GM18499 (cell line): Measurements from ENCODE around the gene XDH.

ENCODE experiments used
- ATAC-seq: cut with Tn5 transposase; IDR thresholded peaks from one replicate; pipeline ENCODE4 v1.9.1; 2021; ENCODE audit warnings: moderate number of reproducible peaks; ENCODE audit not compliant: insufficient read depth, unreplicated experiment

Gene XDH

DNA sequence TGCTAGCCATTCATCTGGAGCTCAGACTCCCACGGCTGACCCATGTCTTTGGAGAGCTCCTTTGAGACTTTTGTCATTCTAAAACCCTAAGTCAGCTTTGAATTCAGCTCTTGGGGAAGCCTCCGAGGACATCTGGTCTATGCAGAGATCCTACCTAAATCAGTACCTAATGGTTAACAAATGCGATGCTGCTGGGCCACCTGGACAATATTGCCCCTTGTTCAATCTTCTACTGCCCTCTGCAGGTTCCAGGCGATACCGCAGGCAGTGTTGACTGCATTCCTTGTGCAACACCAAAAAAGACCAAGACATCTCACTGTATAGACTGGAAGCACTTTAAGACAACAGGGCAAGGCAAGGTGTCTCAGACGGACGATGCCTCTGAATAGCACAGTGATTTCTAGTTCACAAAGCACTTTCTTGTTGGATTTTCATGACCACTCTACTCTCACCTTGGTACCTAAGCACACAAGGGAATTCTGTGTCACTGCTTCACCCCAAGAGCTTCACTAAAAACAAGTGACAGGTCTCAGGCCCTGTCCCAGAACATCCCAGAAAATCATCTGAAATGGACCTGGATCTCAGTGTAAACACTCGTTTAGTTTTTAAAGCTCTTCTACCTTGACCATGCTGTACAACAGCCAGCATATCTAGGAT, 80.9 kb downstream of the XDH start:
- no peak for ATAC-seq

DNA sequence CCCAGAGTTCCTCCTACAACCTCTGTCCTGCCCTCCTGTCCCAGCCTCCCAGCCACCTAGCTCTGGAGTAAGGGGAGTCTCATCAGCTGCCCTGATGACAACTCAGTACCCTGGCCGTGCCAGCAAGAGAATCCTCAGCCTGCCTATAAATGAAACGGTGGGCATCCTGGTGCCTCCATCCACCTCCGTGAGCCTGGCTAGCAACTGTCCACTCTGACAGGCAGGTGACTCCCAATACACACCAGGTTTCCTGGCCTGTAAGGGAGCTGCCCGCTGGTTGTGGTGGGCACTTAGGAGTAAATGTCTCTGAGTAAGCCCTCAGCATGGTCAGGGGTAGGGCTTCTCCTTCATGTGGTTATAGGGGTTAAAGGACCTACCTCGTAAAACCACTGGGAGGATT, 81.5 kb downstream of the XDH start:
- ATAC-seq = no peak

DNA sequence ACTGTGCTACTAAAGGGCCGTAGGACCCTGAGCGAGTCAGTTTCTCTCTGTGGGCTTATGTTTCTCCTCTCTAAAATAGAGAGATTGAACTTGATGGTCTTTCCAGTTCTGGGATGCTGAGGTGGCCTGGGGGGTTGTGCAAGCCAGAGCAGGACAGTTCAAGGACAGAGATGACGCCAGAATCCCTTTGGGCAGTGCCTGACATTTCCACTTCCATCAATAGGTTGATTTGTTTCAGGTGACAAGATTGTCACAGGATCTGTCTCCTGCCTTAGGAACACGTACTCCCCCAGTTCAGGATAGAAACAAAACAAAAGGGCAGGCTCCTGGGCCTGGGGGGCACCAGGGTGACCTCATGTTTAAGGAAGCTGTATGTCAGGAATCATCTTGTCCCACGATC, 82.0 kb downstream of the XDH start:
- no peak for ATAC-seq

DNA sequence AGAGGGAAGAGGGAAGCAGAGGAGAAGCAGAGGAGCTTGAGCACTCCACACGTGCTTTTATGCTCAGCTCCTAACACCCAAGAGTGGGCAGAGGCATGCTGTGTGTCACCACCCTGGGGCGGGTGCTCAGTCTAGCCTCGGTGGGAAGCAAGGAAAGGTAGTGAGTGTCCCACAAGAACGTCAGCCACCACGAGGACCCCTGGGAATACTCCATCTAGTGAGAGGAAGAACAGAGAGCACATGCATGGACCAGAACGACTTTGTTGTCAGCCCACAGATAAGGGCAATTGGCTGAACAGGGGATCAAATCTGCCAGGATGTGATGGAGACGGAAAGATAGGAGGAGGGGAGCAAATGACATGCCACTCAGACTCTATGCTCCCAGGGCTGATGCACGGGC, 83.4 kb downstream of the XDH start:
- no peak for ATAC-seq

DNA sequence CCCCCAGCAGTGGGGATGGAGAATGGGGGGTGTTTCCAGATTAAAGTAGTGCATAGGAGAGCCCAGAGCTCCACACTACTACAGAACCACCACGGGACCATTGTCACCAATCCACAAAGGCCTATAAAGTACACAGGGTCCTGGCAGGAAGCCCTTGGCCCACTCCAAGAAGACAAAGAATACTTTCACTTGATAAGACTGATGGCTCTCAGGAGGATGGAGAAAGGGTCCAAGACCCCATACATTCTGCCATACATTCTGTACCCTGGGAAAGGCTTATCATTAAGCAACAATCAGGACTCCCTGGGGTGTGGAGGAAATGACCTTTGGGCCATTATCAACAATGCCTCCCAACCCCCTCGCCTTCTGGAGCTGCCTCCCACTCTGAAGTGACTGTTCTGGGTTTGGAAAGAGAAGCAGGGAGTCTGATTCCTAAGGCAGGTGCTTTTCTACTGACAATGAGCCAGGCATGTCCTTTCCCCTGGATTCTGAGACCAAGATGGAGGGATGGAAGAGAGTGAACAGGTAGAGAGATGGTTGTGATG, 85.4 kb downstream of the XDH start:
- ATAC-seq = no peak

GRCh38 chr2:31328026-31328425, 86.5 kb downstream of the XDH start:
- ATAC-seq = no peak

DNA sequence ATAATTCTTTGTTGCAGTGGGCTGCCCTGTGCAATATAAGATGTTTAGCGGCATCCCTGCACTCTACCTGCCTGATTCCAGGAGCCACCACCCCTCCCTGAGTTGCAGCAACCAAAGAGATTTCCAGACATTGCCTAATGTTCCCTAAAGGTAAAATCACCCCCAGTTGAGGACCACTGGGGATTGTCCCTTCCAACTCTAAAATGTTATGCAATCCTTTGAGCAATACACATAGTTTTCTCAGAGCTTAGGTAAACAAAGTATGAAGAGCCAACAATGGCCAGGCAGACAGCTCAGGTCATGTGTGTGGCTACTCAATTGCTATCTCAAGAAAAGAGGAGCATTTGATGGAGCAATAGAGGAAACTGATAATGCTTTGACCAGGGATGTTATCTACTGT, 87.0 kb downstream of the XDH start:
- ATAC-seq = no peak

DNA sequence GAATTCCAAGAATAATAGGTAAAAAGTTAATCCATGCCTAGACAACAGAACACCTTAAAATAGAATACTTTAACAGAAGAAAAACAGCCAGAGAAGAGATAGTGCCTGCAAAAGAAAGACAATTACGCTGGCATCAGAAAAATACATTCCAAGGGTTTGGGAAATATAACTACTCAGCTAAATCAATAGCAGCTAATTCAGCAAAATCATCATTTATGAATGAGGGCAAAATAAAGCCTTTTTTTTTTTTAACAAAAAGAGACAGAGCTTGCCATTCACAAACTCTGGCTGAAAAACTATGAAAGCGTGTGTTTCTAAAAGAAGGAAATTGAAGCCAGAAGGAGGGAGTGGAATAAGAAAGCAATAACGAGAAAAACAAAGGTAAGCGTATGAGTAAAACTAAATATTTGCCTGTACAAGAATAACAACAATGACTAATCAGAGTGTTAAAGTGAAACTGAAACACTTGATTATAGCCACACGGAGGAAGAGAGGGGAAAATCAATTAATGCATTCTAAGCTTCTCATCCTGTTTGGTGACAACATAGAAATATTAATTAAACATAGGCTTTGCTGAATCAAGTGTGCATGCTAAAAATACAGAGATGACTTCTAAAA, 90.4 kb downstream of the XDH start:
- no peak for ATAC-seq

DNA sequence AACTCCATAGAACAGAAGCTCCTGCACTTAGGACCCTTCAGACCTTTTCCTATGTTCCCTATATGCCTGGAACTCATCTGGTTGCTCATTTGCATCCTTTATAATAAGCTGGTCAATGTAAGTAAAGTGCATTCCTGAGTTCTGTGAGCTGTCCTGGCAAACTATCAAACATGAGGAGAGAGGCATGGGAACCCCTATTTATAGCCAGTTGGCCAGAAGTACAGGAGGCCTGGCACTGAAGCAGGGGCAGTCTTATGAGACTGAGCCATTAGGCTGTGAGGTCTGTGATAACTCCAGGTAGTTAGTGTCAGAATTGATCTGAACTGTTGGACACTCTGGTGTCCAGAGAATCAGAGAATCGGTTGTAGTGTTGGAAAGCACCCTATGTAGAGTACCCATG, 92.2 kb downstream of the XDH start:
- no peak for ATAC-seq

GRCh38 chr2:31319406-31320175, 95.0 kb downstream of the XDH start:
- ATAC-seq = no peak

GRCh38 chr2:31318361-31319336, 95.9 kb downstream of the XDH start:
- ATAC-seq = peak; percentile 60

GRCh38 chr2:31317396-31317795, 97.1 kb downstream of the XDH start:
- no peak for ATAC-seq

- no peak for ATAC-seq
These were observed 99.8 kb downstream of the XDH start for GRCh38 chr2:31314761-31315160.

DNA sequence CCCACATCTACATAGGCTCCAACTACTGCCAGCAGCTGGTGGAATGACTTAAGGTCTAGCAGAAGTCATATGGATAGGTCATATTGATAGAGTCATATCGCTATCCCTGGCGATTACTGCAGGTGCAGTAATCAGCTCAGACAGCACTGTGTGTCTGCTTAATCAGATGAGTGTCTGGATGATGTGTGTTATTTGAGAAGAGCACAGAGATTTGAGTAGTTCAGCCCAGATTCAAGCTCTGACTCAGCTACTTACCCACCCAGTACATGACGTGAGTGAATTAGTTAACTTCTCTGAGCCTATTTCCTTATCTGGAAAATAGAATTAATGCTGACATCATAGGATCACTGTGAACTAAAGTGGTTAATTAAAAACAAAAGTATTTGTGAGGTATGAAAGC, 101.6 kb downstream of the XDH start:
- ATAC-seq = no peak

- ATAC-seq = no peak
These were observed 109.7 kb downstream of the XDH start for GRCh38 chr2:31304816-31305215.

DNA sequence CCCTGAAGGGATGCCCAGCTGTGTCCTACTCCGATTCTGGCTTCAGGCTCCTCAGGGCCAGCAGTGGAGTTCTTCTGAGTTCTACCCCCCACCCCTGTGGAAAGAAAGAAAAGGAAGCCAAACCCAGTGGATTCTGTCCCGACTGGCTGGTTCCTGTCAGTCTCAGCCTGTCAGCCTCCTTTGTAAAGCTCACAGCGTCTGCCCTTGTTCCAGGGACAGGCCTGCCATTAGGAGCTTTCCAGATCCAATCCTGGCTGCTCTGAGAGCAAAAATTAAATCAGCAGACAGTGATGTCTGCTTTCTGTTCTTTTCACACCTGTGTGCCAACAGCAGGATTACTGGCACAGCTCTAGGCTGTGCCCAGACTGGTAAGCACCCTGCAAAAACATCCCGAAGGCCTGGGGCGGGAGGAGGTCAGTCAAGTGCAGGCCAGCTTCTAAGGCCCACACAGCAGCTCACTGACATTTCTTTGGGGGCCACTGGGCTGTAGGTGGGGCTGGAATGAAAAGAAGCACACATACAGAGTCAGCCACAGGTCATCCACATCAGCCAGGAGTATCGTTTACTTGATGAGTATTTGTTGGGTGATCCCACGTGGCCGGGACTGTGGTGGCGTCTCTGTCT, 111.5 kb downstream of the XDH start:
- ATAC-seq = no peak

DNA sequence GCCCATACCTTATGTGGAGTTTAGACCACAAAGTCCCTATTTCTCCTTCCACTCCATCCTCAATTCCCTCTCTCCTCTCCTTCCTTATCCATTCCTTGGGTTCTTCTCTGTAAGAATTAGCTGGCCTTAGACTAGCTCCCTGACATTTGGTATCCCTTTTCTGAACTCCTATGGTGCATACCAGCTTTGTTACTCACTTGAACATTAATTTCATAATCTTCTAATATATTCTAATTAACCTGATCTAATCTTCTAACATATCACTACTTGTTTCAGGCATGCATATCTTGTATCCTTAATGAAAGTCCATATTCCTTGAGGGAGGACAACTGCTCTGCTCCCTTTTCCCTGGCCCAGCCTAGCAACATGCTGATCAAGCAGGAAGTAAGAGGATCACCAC, 114.2 kb downstream of the XDH start:
- ATAC-seq = no peak

DNA sequence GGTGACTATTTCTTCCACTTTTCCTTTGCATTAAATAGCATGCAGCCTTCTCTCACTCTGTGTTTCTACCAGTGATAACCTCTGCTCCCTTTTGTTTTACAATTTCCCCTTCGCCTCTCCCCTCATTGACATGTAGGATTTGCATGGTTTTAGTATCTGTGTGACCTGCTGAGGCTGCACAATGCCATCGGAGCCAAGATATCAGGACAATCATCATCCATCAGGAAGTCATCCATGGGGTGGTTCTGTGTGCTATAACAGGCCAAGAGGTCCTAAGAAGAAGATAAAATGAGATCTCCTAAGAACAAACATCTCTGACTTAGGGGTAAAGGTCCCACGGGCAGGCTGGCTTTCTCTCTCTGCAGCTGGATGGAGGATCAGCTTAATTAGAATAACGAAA, 115.0 kb downstream of the XDH start:
- ATAC-seq = no peak

GRCh38 chr2:31297751-31298150, 116.8 kb downstream of the XDH start:
- no peak for ATAC-seq
